GM12875 (cell line): ENCODE data around the gene FBXO48.

Experiments used
- H3K4me3 ChIP-seq: one replicate; pipeline ENCODE4 v1.5.1; 2011; ENCODE audit warnings: low read depth, low read length, control low read depth
- TF ChIP-seq, protein P1 (sequence below): IDR thresholded peaks from 2 replicates; pipeline ENCODE4 v1.5.1; 2011; ENCODE audit warnings: low read depth, mild to moderate bottlenecking, control low read depth, inconsistent platforms, low read length, moderate library complexity, borderline replicate concordance; ENCODE audit not compliant: insufficient read depth

The FBXO48 gene

DNA sequence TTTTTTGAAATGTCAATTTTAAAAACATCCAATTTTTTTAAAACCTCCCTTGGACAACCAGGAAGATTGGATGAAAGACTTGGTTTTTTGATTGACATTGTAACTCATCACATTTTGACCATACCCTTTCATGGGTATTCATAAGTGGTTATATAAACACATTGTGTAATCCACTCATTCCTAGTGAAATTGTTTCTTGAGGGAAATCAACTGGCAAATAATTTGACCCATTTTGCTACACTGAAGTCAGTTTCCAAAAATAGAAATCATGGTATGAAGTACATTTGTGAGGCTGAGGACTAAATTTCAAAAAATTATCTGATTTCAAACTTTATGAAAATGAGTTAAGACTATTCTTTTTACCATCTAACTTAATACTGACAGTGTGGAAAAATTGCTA is 31.5 kb downstream of the FBXO48 start:
- TF ChIP-seq, protein P1, sequence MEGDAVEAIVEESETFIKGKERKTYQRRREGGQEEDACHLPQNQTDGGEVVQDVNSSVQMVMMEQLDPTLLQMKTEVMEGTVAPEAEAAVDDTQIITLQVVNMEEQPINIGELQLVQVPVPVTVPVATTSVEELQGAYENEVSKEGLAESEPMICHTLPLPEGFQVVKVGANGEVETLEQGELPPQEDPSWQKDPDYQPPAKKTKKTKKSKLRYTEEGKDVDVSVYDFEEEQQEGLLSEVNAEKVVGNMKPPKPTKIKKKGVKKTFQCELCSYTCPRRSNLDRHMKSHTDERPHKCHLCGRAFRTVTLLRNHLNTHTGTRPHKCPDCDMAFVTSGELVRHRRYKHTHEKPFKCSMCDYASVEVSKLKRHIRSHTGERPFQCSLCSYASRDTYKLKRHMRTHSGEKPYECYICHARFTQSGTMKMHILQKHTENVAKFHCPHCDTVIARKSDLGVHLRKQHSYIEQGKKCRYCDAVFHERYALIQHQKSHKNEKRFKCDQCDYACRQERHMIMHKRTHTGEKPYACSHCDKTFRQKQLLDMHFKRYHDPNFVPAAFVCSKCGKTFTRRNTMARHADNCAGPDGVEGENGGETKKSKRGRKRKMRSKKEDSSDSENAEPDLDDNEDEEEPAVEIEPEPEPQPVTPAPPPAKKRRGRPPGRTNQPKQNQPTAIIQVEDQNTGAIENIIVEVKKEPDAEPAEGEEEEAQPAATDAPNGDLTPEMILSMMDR: no peak
- no peak overlapping the region for H3K4me3 ChIP-seq

GRCh38 chr2:68434981-68435380 is 32.1 kb downstream of the FBXO48 start:
- TF ChIP-seq, protein P1: no peak

GRCh38 chr2:68432696-68433658 is 34.1 kb downstream of the FBXO48 start:
- TF ChIP-seq, protein P1: no peak
- H3K4me3 ChIP-seq: no peak overlapping the region

More at GRCh38 chr2:68434981-68435380, 32.1 kb downstream of the FBXO48 start:
- H3K4me3 ChIP-seq: no peak overlapping the region

DNA sequence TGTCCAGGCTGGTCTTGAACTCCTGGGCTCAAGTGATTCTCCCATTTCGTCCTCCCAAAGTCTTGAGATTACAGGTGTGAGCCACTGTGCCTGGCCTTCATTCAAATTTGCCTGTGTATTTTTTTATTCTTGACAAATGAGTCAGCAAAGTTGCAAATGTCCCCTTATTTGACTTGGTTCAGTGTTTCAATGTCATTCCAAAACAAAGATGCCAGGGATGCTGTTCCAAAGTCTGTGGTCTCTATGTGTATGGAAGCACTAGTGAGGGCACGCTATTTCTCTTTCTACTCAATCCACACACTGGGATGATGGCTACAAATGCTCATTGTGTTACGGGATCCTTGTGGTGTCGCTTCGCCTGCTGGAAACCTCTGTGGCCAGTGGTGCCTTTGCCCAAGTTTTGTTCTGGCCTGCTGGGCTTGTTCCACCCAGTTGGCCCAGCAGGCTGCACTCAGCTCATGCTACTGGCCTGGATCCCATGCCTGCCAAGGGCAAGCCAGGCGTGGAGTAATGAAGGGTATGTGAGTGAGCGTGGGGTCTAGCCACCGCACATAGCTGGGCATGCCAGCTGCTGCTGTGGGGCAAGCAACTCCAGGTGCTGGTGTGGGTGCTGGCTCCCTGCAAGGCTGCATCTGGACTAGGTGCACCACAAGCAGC is 35.6 kb downstream of the FBXO48 start:
- H3K4me3 ChIP-seq: no peak overlapping the region
- TF ChIP-seq, protein P1: no peak

GRCh38 chr2:68429311-68429826 is 37.7 kb downstream of the FBXO48 start:
- no peak overlapping the region for H3K4me3 ChIP-seq
- TF ChIP-seq, protein P1: no peak

- no peak overlapping the region for H3K4me3 ChIP-seq
- TF ChIP-seq, protein P1: no peak
Observed at GRCh38 chr2:68428746-68429145, 38.3 kb downstream of the FBXO48 start.
